Measurements from ENCODE around the gene SAP30L.
A peak's percentile ranks its signal among the peaks of the same experiment; 100 is the strongest.

SAP30L gene

DNA sequence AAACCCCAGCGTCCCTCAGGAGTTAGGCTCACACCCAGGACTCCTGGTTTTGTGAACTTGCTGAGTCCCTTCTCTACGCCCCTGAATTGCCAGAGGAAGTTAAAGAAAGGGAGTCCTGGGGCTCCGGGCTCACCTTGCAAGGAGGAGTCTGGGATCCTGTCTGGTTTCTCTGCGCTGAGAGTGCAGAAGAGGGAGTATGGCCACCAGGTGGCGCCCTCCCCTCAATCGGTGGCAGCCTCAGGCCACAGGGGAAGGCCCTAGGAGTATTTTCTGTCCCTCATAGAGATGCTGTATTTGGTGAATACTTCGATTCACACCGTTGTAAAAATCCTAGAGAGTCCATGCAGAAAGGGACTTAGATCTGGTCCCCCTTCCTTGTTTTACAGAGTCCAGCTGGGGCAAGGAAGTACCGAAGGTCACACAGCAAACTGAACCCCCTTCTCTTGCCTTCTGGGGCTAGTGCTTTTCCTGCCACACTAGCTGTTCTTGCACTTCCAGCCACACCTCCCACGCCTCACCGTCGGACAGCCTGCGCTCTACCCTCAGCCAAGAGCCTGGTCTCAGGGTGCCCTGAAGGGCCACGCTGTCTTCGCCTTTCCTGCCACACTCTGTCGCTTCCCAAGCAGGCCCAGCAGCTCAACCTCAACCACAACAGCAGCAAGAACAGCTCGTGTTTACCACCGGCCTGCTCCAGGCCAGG lies 22.0 kb downstream of the SAP30L start:
- peak; percentile 91 for DNase-seq

DNA sequence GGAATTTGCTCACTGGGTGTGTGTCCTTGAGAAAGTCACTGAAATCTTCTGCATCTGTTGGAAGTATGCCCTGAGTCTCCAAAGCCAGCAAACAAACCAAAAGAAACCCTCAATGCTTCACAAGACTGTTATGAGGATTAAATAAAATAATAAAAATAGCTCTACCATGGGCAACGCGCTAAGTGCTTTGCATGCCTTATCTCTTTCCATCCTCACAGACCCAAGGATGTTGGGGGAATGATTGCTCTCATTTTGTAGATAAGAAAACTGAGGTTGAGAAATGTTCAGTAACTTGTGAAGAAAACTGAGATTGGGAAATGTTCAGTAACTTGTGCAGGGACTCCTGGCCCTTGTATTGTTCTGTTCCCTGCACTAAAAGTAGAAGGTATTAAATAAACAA lies 24.3 kb downstream of the SAP30L start:
- DNase-seq = no peak

DNA sequence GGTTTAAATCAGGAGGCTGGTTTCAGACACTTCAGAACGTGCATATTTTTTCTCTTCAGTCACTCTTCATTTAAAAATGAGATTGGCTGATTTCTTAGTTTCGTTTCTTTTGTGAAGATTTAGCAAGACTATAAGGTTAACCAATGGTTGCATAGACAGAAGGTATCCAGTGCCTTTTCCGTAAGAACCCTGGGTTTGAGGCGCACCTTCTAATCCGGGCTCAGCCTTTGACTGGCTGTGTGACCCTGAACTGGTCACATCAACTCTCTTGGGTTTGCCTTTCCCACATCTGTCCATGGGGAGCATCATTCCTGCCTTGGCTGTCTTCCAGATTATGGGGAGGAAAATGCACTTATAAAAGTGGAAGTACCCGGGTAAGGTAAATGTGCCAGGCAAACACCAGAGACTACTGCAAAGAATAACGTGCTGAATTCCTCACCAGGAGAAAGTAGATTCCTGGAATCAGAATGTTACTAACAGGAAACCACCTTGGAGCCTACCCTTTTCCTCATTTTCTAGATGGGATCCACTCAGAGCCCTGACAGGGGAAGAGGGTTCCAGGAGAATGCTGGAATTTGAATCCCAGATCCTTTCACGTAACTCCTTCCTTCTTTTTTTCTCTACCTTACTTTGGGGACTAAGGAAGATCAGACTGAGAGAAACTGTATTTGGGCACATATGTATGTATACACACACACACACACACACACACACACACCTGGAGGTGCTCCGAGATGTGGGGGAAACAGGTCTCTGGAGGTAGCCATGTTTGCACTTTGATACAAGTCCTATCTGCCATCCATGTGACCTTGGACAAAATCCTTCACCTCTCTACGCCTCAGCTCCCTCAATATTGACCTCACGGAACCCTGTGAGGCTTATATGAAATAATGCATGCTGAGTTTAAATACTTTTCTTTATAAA lies 25.4 kb downstream of the SAP30L start:
- no peak for DNase-seq

DNA sequence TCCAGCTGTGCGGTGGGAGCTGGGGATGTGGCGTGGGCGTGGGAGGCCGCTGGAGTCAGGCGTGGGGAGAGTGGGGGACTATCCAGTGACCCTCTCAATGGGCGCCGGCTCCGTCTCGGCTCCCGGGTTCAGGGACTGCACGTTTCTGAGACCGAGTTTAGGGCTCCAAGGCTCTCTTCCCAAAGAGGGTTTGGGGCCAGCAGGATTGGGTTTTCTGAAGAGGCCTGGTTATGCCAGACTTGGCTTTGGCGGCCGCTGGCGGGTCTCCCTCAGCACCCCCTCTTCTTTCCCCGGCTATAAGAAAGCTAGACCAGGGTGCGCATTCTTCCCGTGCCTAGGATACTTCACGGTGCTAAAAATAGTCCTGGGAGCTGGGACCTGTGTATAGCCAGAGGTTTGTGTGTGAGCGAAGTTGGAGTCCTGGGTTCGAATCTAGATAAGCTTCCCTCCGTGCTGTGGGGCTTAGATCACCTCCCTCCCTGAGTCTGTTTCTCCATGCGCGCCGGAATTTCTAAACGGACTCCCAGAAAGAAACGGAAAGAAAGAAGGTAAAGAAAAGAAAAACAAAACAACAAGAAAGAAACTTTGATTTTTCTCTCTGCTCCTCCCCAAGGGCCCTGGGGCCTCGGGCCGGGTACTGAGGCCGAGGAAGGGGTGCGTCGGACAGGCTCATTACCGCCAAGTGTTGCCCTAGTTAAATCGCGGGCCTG lies 27.2 kb downstream of the SAP30L start:
- no peak for DNase-seq

DNA sequence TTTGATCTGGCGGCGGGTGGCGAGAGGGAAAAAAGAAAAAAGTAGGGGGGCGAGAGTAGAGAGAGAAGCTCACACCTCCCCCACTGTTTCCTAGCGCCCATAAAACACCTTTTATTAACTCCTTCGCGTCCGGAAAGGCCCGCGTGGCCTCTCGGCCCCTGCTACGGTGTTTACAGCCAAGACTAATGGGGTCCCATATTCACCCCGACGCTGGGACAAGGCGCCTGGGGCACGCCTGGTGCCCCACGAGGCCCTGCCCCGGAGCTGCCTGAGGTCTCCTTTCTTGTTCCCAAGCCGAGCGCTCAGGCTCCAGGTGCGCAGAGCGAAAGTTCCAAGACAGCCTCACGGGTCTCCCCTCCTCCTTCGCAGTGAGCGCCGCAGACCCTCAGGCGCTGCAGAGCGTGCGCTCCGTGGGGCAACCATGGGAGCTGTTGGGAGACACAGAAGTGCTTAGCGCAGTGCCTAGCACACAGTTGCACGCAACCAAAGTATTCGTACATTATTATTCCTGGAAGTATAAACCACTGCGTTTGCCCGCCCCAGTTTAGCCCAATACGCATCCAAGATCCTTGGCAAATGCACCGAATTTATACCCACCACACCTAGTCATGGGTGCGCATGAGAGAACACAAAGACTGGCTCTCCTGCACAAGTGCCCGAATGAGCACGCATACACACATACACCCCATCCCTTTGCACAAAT lies 27.9 kb downstream of the SAP30L start:
- DNase-seq = no peak

DNA sequence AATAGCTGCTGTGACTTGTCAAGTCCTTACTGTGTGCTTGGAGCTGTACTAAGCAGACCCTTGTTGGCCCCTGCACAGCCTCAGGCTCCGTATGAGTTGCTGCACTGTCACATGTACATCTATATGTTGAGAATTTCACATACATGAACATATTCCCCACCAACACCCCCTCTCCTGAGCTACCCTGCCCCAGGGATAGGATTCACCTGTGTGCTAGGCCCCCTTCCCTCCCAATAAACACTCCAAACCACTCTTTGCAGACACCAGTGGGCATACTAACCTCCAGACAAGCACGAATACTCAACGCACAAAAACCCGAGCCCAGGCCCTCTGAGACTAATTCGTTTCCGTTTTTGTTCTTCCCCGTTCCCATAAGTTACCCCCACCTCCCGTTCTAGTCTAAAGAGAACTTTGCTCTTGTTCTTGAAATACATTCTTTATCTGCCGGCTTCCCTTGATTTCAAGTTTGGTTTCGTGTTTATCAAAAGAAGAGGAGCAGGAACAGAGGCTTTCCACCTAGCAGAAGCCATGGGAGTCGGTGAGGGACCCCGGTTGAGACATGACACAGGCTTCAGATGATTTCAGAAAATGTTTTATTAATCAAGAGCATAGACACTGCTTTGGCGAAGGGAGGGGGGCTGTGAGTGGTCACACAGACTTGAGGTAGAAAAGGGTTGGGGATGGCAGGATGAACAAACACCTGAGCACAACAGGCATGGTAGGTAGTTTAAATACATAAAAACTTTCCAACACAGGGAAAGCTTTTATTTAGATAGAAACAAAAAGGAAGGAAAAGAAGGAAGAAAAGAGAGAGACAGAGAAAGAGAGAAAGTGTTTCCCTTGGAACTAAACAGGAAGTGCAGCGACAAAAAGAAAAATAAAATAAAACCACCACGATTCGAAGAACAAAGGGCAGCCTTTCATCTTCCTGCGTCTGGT lies 28.9 kb downstream of the SAP30L start:
- DNase-seq = no peak

DNA sequence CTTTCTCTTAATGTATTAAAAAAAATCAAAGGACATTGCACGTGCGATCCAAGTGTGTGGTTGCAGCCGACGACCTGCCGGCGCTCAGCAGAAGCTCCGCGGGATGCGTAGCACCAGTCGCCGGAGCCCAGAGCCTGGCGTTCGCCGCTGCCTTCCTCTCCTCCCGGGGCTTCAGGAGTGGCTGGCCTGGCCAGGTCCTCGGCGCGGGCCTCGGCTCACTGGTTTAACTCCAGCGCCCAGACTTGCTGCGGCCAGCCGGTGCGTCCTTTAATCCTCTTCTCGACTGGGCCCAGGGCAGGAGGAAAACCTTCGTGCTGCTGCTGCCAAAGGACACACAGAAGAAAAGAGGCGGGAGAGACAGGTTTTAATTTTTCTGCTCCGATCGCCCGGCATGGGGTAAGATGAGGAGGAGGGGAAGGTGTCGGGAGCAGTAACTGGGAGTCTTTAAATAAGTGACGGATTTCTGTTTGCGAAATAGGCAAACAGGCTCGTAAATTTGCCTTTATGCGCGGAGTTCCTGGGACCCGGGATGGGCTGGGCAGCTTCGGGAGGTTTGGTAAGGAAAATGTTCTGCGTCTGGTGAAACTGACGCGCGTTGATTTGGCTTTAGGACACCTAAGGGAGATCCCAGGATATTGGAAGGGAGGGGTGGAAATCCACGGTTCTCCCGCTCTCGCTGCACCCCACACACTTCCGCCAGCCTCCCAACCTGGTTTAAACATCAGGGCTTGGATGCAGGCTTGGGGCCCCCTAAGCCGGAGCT lies 30.0 kb downstream of the SAP30L start:
- no peak for DNase-seq

DNA sequence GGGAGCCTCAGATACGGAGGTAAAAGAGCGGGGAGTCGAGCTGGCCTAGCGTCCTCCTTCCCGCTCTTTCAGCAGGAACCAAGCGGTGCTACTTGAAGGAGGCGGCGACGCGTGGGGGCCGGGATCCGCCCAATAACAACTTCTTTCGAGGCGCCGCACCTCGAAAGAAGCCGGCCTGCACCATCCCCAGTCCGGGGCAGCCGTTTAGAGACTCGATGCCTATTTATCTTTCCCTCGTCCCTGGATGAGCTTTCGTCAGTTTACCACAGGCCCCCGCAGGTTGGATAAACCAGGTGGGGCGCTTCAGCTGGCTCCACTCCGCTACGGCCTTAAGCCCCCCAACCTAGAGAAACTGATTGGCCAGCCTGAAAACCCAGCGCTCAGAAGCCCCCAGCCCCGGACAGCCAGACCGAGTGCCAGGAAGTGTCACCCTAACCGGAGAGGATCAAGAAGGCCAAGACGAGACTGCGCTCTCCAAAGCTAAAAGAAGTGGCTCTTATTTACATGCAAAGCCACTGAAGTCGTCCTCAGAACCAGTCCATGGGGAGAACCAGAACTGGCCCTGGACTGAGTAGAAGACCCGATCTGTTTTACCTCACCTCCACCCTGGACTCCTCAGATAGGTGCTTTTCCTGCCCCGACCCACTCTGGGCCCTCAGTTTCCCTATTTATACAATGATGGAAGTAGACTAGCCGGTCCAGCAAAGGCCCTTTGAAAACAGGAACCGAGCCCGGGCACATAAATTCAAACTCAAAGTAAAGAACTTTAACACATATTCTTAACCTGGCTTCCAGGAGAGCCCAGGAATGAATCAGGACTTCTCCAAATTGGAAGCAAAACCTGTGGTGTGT lies 30.8 kb downstream of the SAP30L start:
- DNase-seq = no peak

DNA sequence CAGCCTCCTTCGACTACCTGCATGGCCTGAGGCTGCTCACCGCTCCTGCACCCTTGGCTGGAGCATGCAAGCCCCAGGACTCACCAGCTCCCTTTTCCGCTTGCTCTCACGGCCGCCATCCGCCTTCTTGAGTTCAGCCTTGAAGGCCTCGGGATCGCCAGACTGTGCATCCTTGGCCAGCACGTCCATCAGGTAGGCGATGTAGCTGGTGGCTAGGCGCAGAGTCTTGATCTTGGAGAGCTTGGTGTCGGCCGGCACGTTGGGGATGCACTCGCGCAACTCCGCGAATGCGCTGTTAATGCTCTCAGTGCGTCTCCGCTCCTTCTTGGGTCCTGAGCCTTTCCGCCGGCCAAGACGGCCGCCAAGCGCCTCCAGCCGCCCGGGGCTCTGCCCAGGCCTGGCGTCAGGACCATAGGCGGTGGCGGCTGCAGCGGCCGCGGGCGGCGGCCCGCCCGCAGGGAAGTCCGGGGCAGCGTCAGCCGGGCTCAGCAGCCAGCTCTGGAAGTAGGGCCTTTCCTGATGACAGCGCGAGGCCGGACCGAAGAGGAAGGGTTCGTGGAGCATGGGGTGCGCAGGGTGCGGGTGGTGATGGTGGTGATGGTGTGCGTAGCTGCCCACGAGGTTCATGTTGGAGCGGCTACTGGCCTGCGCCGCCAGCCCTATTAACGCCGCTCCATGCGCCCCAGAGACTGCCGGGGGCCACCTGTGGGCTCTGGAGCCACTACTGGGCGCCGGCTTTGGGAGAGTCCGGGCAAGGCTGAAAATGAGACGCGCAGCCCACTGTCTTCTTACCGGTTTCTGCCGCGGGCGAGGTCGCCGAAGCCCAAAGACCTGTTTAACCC lies 31.8 kb downstream of the SAP30L start:
- no peak for DNase-seq

DNA sequence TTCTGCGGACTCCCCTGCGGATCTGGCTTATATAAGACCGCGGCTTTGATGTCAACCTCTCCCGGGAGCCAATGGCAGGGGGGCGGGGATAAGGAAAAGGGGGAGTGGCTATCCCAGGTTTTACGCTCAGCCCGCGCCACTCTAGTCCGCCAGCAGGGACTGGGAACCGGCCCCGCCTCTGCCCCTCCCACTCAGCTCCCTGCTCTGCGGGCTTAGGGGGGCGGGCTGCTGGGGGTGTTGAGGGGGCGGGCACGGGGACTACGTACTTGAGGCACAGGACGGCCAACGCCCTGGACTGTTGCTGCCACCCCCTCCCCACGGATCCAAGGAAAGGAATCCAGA lies 32.4 kb downstream of the SAP30L start, which contains the start of gene HAND1:
Gene HAND1 (minus strand): TSS at position 4 of the 342 bp plus-strand sequence. CDS start 219 bp downstream, outside the sequence.
- DNase-seq = no peak

DNA sequence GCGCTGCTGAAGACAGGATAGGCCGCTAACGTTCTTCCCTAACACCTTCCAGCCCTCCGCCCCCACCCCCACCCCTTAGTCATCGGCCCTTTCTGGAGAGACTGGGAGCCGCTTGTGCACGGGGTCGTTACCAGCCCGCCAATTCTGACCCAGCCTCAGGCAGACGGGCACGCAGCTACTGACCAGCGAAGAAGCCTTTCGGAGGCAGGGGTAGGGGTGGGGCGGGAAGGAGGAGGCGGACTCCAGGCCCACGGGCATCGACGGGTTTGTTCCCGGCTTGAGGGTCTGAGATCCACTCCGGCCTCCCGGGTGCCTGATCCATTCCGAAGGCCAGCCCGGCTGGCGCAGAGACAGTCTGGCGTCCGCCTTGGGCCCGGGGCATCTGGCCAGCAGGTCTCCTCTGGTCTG lies 33.0 kb downstream of the SAP30L start:
- DNase-seq = no peak

DNA sequence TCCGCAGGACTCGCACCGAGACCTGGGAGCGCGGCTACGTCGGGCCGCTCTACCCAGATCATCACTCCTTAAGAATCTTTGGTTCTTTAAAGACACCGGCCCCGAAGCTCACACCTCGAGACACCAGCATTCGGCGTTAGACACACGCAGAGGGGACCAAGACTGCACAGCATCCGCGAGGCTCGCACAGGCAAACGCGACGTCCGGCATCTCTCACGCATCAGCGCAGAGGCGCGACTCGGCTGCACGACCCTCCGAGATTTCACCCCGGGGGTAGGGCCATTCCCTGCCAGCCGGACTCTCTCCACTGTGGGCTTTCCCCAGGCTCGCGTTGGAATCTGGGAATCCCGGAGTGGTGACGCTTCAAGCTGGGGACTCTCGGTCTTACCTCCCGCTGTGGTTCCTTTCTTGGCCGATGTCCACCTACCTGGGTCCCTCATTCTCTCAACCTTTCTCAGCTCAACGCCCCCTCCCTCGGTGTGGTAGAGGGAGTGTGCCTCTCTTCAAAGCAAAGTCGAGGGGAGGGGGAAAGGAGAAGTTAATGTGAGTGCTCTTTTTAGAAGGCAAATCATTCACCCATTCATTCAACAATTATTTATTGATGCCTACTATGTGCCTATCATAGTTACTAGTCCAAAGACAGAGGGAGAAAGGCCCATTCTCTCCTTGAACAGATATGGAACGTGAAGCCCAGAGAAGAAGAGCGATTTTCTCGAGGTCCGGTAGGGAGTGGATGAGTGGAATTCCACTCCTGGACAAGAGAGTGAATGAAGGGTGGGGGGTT lies 33.6 kb downstream of the SAP30L start:
- no peak for DNase-seq

DNA sequence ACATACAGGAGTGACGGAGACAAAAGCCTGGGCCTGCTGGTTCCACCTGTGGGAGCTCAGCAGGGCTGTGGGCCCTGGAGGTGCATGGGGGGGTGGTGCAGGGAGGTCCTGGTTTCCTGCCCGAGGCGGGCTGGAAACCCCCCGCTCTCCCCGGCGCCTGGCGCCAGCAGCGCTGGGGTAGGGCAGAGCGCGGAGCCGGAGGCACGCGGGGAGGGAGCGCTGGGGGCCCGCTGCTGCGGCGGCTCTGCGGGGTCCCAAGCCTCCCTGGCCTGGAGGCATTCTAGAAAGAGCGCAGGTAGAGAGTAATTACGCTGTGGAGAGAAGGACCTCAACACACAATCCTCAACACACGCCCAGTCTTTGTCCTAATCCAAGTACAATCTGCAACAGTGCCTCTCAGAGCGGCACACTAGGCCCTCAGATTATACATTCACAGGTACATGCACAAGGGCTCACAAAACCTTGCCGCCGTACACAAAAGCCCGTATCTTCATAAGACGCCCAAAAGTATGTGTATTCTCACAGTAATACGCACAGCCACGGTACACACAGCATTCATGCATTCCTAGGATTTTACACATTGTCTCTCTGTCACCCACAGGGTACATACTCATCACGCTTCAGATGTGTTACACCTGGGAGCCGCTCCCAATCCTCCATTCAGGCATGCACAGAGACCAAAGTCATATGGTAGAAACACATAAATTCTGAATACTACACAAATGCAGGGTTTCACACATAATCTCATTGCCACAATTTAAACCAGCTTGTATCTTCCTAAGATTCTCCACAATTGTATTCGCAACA lies 34.4 kb downstream of the SAP30L start:
- no peak for DNase-seq

DNA sequence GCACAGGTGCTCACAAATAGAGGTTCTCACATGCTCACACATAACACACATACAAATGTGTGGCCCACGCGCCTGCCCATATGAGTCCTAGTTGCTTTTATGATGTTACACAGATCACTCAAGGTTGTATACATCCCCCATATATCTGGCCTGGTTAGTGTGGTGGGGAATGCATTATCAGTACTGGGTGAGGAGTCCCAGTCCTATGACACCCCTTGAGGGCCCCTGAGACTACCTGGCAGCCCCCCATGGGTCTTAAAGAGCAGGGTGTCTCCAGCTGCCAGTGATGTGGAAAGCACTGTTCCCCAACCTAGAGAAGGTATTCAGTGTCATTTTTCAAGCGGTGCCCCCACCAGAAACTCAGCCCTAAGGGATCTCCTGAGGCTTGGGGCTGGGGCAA lies 35.0 kb downstream of the SAP30L start:
- no peak for DNase-seq

DNA sequence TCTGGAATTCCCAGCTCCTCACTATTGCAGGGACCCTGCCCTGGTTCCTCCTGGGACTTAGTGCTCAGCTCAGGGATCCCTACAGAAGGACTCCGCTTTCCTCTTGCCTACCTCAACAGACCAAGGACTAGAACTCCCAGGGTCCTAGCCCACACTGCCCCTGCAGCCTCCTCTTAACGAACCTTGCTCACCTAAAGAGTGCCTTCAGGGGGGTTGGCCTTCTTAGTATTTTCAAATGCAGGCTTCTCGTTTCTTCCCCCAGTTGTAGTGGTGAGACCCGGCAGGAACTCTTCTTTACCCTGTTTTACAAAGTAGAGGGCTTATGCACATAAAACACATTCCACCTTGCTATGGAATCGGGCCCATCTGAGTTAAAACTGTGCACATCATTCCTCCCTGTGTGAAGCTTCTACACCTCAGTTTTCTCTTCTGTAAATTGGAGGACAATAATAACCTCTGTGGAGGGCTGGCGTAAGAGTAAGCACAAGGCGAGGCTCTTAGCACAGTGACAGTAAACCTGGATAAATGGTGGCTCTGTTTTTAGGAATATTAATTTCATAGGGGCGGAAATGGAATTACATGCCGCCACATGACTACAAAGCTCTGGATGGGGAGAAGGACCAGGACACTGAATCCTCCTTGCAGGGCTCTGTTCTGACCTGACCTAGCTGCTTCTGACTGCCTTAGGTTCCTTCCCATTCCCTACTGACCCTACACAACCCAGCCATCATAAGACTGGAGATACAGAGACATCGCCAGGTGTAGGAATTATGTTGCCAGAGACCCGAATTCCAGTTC lies 36.0 kb downstream of the SAP30L start:
- DNase-seq = no peak
